Stimulated activated CD8-positive, alpha-beta memory T cell treated with anti-CD3 and anti-CD28 coated beads, Interleukin-7, amount 100 ng/mL, for 48 hours (primary cell): Measurements from ENCODE around the gene BANP.

ENCODE experiments used
- DNase-seq, 2 donors: peaks; one replicate each; pipeline ENCODE4 v3.0.0-alpha.2; 2020; ENCODE audit warnings: low read depth in 1 of 2; ENCODE audit errors: extremely low read depth in 1 of 2

BANP gene

GRCh38 chr16:87948735-87949070 is 2.5 kb upstream of the BANP start:
- no peak for DNase-seq

- DNase-seq, result no peak
These were observed 2.0 kb upstream of the BANP start for GRCh38 chr16:87949071-87949744.

- DNase-seq, result no peak
These were observed 611 bp downstream of the BANP start for GRCh38 chr16:87951552-87952538.

GRCh38 chr16:87952751-87953150 is 1.5 kb downstream of the BANP start:
- DNase-seq, result no peak

GRCh38 chr16:87953308-87954215 is 2.3 kb downstream of the BANP start:
- DNase-seq, result no peak

- no peak for DNase-seq
These were observed 3.1 kb downstream of the BANP start for GRCh38 chr16:87954361-87954760.

- DNase-seq, result no peak
These were observed 3.6 kb downstream of the BANP start for GRCh38 chr16:87954826-87955225.

- no peak for DNase-seq
These were observed 4.3 kb downstream of the BANP start for GRCh38 chr16:87955302-87956097.

GRCh38 chr16:87956098-87956364 is 4.8 kb downstream of the BANP start:
- DNase-seq, result no peak

- DNase-seq, result peak; percentile 55 to 86
These were observed 5.4 kb downstream of the BANP start for GRCh38 chr16:87956365-87957231.

GRCh38 chr16:87957296-87958094 is 6.3 kb downstream of the BANP start:
- DNase-seq, result no peak

GRCh38 chr16:87958632-87959031 is 7.4 kb downstream of the BANP start:
- DNase-seq, result no peak

GRCh38 chr16:87959391-87959990 is 8.3 kb downstream of the BANP start:
- no peak for DNase-seq

GRCh38 chr16:87960296-87960695 is 9.1 kb downstream of the BANP start:
- DNase-seq, result no peak

GRCh38 chr16:87960852-87961251 is 9.6 kb downstream of the BANP start:
- DNase-seq, result no peak

- no peak for DNase-seq
These were observed 10.4 kb downstream of the BANP start for GRCh38 chr16:87961623-87962022.

- peak; percentile 47 to 71 for DNase-seq
These were observed 12.2 kb downstream of the BANP start for GRCh38 chr16:87963400-87963799.

- no peak for DNase-seq
These were observed 12.9 kb downstream of the BANP start for GRCh38 chr16:87964049-87964659.
